Renal cortex interstitium (tissue), 11 donors: ENCODE data around the gene LILRB3. TPM values are rescaled to one million over a fixed set of nuclear protein-coding genes. Genes with fewer than 3 reads are reported as not detected.
"Not testable (repeated sequence)": the region's sequence is repeated elsewhere in the genome, so short reads cannot be mapped to it uniquely, and the experiment has no call there.

Experiments
- DNase-seq, 11 donors: peaks; one replicate each; pipeline ENCODE4 v3.0.0-alpha.2; 2013; ENCODE audit warnings: low read depth in 9 of 11, low spot score in 4 of 11; ENCODE audit errors: extremely low read depth in 1 of 11
- polyA plus RNA-seq, 3 donors: library from polyadenylated mRNA; unstranded; fragments of 120-200 nt; gene quantifications; one replicate each; pipeline ENCODE4 v1.2.1, GENCODE V29; 2013; ENCODE audit not compliant: insufficient read length in 3 of 3

Gene LILRB3
- polyA plus RNA-seq, 3 donors, result 1.0 to 3.8 (median 1.5) TPM

DNA sequence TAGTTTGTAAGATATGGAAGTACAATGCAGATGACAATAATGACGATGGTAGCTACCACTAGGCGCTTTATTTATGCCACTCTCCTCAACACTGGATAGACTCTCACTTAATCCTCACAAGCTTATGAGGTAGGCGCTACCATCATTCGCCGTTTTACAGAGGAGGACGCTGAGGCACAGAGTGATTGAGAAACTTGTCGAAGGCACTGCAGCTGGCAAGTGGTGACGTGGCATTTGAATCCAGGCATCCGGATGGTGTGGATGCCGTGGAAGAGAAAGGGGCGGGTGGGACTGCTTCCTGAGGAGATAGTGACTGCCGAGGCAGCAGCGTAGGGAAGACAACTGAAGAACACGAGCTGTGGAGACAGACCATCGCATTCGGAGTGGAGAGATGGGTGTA lies 23.4 kb downstream of the LILRB3 start:
- DNase-seq, result no peak

DNA sequence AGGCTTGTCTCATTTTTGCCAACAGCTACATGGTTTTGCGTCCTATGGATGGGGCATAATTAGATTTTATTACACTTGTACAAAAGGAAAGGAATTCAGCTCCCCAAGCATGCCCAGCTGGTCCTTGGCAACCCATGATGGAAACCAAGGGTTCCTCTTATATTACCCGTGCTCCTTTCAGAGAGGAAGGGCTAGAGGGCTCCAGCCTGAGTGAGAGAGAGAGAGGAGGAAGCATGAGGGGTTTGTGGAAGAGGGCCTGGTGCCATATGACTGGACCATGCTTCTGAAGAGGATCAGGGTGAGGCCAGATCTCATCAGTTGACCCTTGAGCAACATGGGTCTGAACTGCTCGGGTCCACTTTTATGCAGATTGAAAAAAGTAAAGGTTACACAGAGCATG lies 25.7 kb downstream of the LILRB3 start:
- DNase-seq, result no peak

DNA sequence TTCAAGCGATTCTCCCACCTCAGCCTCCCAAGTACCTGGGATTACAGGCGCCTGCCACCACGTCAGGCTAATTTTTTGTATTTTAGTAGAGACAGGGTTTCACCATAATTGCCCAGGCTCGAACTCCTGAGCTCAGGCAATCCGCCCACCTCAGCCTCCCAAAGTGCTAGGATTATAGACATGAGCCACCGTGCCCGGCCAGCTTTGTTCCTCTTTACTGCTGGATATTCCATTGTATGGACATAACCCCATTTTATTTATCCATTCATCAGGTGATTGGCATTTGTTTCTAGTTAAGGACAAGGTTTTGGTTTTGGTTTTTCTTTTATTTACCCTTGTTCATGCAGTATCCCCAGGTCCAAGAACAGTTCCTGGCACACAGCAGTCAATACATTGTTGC lies 26.3 kb downstream of the LILRB3 start:
- DNase-seq, result no peak

DNA sequence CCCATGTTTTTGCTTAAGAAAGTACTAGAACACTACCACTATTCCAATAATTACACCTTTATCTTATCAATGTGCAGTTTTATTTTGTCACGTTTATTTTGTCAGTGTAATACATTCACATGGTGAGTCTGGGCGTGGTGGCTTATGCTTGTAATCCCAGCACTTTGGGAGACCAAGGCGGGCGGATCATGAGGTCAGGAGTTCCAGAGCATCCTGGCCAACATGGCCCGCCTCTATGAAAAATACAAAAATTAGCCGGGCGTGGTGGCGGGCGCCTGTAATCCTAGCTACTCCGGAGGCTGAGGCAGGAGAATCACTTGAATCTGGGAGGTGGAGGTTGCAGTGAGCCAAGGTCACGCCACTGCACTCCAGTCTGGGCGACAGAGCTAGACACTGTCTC lies 28.3 kb downstream of the LILRB3 start:
- DNase-seq, result not testable (repeated sequence)

DNA sequence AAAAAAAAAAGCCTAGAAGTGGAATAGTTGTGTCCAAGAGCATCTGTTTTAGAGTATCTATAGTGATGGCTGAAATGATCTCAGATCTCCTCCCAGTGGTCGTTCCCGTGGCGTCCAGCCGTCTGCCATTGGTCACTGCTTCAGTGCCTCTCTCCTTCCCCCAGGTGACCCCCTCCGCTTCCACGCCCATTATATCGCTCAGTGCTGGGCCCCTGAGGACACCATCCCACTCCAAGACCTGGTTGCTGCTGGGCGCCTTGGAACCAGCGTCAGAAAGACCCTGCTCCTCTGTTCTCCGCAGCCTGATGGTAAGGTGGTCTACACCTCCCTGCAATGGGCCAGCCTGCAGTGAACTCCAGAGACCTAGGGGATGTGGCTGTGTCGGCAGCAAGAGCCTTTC lies 29.8 kb downstream of the LILRB3 start:
- no peak for DNase-seq

DNA sequence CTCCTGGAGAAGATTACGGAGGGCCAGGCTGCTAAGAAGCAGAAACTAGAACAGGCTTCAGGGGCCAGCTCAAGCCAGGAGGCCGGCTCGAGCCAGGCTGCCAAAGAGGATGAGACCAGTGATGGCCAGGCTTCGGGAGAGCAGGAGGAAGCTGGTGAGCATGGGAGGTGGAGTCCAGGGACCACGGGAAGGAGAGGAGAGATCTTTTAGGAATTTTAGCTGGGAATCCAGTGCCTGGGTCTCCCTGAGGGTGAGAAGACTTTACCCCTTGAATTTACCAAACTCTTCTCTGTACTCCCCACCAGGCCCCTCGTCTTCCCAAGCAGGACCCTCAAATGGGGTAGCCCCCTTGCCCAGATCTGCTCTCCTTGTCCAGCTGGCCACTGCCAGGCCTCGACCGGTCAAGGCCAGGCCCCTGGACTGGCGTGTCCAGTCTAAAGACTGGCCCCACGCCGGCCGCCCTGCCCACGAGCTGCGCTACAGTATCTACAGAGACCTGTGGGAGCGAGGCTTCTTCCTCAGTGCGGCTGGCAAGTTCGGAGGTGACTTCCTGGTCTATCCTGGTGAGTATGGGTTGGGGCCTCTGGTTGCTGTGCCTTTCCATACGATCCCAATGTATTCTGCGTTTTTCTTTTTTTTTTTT lies 30.9 kb downstream of the LILRB3 start:
- DNase-seq, result no peak

DNA sequence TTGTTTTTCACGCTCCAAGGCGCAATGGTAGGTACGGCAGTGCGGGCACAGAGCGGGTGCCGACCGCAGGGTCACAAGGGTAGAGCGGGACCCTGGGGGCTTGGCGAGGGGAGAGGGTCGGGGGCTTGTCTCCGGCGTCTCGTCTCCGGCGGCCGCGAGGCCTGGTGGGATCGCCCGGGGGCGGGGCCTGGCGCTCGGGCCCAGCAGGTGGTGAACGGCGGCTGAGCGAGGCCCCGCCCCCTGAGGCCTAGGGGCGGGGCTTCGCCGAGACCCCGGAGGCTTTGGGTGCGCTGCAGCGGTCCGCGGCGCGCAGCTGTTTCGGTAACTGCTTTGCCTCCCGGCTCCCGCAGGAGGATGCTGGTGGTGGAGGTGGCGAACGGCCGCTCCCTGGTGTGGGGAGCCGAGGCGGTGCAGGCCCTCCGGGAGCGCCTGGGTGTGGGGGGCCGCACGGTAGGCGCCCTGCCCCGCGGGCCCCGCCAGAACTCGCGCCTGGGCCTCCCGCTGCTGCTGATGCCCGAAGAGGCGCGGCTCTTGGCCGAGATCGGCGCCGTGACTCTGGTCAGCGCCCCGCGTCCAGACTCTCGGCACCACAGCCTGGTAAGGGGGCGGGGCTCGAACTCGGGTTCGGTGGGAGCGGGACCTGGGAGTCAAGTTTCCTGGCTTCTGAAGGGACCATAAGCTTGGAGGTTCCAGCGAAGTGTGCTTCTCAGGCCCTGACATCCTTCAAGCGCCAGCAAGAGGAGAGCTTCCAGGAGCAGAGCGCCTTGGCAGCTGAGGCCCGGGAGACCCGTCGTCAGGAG lies 31.6 kb downstream of the LILRB3 start, which contains the start of gene TSEN34:
Gene TSEN34, plus strand, starts transcription at position 298 of the 800 bp plus-strand sequence. Its CDS starts 57 bp downstream, at position 355.
- peak; percentile 72 to 90 (median 86) for DNase-seq

DNA sequence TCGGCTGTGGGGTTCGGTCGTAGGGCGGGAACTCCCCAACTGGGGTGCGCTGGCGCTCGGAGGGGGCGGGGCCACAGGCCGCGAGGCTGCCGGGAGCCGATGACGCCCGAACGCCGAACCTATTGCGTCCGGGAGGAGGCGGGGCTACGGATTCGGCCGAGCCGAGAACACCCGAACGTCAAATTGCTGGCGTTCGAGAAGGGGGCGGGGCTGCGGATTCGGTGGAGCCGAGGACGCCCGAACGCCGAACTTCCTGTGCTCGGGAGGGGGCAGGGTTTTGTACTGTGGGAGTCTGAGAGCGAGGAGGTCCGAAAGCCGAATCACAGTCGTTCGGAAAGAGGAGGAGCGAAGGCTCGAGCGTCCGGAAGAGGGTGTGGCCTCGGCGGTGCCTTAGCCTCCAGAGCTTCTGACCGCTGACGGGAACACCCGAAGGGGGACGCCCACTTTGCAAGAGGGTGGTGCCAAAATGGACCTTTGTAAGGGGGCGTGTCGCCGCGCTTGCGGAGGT lies 32.2 kb downstream of the LILRB3 start:
- peak; percentile 98 to 100 (median 99) for DNase-seq

DNA sequence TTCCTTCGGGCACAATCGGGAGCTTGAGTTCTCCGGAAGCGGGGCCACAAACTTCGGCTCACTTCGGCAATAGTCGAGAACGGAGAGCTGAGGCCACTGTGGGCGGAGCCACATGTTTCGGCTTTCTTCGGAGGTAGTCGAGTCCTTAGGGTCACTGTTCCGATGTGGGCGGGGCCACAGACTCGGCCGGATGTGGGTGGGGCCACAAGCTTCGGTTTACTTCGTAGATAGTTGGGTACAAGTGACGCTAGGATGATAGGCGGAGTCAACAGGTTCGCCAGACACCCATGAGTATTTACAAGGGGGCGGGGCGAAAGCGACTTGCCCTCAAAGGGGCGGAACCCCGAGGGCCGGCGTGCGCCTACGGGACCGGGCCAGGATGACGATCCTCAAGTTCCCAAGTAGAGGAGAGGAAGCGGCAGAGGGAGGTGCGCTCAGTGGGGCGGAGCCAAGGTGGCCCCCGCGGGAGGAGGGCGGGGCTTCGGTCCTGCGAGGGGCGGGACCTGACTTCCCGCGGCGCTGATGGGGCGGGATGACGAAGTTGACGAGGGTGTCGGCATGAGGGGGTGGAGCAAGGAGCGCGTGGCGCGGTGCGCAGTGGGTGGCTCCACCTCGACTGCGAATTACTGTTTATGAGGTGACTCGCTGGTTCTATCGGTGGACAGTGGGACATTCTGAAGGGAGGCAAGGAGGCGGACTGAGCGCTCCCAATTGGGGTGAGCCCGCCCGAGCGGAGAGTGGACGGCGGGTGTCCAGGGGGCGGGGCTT lies 32.9 kb downstream of the LILRB3 start:
- peak; percentile 100 for DNase-seq

DNA sequence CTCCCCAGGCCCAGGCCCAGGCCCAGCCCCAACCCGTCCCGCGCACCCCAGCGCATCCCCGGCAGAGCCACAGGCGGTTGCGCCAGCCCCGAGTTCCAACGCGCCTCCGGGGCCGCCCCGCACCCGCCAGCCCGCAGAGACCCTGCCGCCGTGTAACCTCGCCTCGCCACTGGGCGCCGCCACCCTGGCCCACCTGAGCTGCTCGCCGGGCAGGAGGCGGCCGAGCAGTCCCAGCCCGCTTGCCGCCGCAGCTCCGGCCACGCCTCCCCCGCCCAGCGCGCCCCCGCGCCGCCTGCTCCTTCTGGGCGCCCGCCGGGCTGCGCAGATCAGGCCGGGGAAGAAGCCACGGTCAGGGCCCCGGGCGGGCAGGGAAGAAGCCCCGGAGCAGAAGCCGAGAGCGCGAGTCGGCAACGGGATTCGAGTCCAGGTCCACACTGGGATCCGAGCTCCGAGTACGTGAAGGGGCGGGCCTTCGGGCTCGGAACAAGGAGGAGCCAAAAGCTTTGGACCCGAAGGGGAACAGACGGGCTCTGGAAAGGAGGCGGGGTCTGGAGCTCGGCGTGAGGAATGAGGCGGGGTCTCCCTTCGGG lies 33.6 kb downstream of the LILRB3 start, which contains the start of gene MBOAT7:
Gene MBOAT7, minus strand, starts transcription at position 436 of the 590 bp plus-strand sequence. CDS start 1,072 bp downstream, outside the sequence.
- DNase-seq, result no peak

DNA sequence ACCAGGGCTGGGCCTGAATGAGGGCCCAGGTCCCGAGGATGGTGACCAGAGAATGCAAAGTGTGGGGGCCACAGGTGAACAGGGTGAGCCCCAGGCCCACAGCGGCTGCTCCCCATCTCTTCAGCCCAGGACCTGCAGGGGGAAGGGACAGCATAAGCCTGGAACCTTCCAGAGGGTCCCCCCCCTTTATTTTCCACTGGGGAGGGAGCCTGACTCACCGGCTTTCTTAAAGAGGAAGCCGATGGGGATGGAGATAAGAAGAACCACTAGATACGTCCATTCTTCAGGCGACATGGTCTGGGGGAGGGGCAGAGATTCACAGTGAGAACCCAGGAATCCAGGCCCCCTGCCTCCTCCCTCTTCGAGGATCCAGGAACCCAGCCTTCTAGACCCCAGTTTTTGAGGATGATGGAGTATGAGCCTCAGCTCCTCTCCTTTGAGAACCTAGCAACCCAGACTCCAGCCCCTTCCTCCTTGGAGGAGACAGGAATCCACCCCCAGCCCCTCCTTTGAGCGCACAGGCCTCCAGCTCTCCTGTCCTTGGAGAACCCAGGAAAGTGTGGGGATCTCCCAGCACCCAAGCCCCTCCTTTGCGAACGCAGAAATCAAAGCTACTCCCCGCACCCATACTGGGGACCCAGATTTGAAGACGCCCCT lies 34.5 kb downstream of the LILRB3 start:
- no peak for DNase-seq

DNA sequence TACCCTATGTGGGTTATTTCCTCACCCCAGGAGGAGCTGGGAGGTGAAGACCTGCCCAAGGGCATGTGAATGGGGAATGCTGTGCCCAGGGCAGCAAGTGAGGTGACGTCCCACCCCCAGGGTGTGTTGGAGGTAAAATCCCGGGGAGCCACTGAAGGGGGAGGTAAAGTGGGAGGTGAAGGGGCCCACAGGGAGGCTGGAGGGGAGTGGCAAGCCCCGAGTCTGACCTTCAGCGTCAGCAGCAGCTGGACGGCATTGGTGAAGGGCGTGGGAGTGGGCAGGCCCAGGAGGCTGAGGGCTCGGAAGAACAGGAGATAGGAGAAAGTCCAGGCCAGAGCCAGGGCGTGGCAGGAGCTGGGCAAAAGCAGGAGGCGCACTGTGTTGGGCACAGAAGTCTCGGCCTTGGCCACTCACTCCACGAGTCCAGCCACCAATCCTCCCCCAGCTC lies 35.8 kb downstream of the LILRB3 start:
- no peak for DNase-seq

DNA sequence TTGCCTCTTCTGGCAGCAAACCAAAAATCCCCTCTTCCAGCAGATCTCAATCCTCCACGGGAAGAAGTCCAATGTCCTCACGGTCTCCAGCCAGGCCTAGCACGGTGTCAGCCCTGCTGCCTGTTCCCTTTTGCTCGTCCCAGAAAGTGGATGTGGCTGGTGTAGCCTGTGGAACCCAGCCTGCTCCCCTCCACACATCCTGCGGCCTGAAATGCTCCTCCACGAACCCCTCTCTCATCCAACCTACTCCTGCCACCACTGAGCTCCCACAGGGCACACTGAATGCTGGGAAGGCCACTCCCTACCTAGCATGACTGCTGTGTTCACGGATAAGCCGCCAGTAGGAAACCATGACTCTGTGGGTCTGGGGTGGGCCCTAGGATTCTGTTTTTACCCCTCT lies 36.5 kb downstream of the LILRB3 start:
- no peak for DNase-seq

DNA sequence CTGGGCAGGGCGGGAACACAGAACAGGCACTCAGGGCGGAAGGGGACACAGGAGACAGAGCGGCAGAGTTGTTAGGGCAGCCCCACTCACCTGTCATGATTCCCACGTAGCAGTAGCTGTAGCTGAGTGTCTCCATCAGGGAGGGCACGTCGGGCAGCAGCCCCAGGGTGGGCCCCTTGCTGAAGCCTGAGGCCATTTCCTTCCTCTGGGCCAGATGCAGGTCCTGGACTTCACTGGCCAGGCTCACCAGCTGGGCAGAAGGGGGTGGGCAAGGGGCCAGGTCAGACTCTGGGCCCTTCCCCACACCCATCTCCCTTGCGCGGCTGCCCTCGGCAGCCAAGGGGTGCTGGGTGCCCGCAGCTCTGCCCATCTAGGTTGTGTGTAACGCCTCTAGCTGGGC lies 39.4 kb downstream of the LILRB3 start:
- DNase-seq, result no peak

DNA sequence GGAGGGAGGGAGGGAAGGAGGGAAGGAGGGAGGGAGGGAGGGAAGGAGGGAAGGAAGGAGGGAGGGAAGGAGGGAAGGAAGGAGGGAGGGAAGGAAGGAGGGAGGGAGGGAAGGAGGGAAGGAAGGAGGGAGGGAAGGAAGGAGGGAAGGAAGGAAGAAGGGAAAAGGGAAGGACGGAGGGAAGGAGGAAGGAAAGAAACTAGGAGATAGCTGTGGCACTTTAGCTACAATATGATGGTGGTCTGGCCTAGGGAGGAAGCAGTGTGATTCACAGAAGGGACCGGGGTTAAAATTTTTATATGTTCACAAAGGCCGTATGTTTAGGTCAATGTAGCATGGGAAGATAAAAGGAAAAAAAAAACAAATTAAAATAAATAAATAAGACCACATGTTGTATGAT lies 40.9 kb downstream of the LILRB3 start:
- DNase-seq, result not testable (repeated sequence)

DNA sequence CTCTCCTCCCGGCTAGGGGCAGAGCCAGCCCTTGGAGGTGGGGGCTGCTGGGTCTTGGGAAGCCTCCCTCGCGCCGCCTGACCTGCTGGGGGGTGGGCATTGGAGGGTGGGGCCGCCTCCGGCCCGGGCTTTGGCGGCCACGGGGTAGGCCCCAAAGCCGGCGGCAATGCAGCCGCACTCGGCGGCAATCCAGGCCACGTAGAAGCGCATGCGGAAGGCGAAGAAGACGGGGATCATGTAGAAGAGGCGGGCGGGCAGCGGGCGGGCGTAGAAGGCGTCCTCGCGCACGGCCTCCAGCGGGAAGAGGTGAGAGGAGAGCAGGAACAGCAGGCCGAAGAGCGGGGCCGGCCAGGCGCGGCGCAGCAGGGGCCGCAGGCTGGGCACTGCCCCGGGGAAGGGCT lies 42.1 kb downstream of the LILRB3 start:
- DNase-seq, result no peak

DNA sequence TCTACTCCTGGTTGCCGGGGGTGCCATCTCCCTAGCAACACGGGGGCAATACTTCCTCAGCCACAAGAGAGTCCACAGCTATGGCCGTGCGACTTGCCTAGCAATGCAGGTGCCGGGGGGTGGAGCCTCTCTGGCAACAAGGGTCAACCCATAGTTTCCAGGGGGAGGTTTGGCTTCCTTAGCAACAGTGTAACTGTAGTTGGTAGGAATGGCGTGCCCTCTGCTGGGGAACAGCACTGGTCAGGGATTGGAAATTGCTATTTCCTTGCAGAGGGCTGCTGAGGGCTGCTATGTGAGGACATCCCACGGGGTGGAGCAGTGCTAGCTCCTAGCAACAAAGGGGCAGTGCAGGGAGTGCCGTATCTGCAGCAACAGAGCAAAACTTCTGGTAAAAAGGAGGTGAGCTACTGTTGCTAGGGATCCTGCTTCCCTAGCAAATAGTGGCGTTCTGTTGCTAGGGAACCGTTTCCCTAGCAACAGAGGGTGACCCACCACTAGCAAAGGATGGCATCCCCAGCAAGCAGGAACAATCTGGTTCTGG lies 42.8 kb downstream of the LILRB3 start:
- peak in 9 of 11 donors; percentile 44 to 86 (median 80) for DNase-seq

DNA sequence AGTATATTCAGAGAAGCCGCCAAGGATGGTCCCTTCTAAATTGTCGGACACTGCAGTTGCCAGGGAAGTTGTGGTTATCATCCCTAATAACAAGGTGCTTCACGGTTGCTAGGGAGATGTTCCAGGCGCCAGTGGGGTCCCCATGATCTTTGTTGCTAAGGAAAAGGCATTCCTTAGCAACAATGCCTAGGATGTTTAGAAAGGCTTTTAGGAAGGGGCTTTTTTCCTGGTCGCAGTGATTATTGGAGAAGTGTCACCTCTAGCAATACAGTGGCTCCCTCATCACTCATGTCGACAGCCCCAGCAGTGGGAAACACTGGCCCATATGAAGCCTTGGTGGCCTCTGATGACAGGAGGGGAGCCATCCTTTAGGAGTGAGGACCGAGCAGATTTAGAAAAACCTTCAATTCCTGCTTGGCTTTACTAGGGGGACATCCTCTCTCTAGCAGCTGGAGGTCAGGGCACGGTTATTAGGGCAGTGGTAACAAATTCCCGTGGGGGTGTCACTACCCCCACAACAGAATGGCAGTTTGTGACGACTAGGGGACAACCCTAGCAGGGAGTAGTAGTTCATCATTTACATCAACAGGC lies 43.5 kb downstream of the LILRB3 start:
- no peak for DNase-seq
